Right lobe of liver (tissue), 6 donors: ENCODE results near the gene NMRK2. TPM values are rescaled to one million over a fixed set of nuclear protein-coding genes. Genes with fewer than 3 reads are reported as not detected.

ENCODE experiments used
- ATAC-seq, 4 donors: fragments of 200-7000 bp; cut with Tn5 transposase; one replicate each; pipeline ENCODE4 v1.9.1; 2020; ENCODE audit warnings: mild to moderate bottlenecking in 4 of 4, moderate library complexity in 4 of 4
- DNase-seq, 3 donors: peaks; one replicate each; pipeline ENCODE4 v3.0.0-alpha.2; 2020
- H3K27ac ChIP-seq, 3 donors: fragments of 200-600 bp; one replicate each; pipeline ENCODE4 v1.8.0; 2022
- H3K27me3 ChIP-seq, 2 donors: fragments of 200-600 bp; one replicate each; pipeline ENCODE4 v1.8.0; 2022
- H3K36me3 ChIP-seq, 4 donors: fragments of 200-600 bp; sonication (generic) in 1 of 4; one replicate each; pipeline versions ENCODE4 v1.5.1 to v1.8.0; 2017 to 2022; ENCODE audit warnings: control low read depth in 1 of 4
- H3K4me1 ChIP-seq, 4 donors: fragments of 200-600 bp; sonication (generic) in 1 of 4; one replicate each; pipeline versions ENCODE4 v1.5.1 to v1.8.0; 2017 to 2022; ENCODE audit warnings: control low read depth in 1 of 4
- H3K4me3 ChIP-seq, 3 donors: fragments of 200-600 bp; one replicate each; pipeline ENCODE4 v1.8.0; 2022
- H3K9me3 ChIP-seq, 4 donors: fragments of 200-600 bp; sonication (generic) in 1 of 4; one replicate each; pipeline versions ENCODE4 v1.5.1 to v1.8.0; 2017 to 2022; ENCODE audit warnings: control low read depth in 1 of 4
- POLR2A ChIP-seq: fragments of 450-650 bp; IDR thresholded peaks from one replicate; pipeline ENCODE4 v1.6.1; 2017; ENCODE audit warnings: antibody characterized with exemption, mild to moderate bottlenecking
- WGBS: methylation state at CpG from one replicate; pipeline ENCODE4 v1.1.6; 2018; ENCODE audit warnings: low coverage, low lambda C conversion rate; ENCODE audit not compliant: insufficient coverage; ENCODE audit errors: missing lambda C conversion rate; 5-methylcytosine and 5-hydroxymethylcytosine counted together
- intact Hi-C, 2 donors: fragments of 100-400 bp; cut with DNase I; formaldehyde crosslinking; loops; one replicate each; pipeline versions ENCODE4 v1.11.2 to v1.14.1; 2022
- total RNA-seq, 6 experiments: library from RNA; depleted of rRNA in 2 of 6; stranded (reverse); fragments of >200 nt in 2 of 6; fragmentation: NEBNext Ultra II Directional in 3 of 6; extraction: Animal tissue kit (Norgen Biotek cat#: 25700) in 3 of 6; gene quantifications; one replicate each; pipeline versions ENCODE4 v1.1.0 to v1.2.4, GENCODE V29; 2016 to 2023
- TF ChIP-seq, protein P1 (sequence below), 4 donors: fragments of 200-600 bp in 3 of 4; fragments of 450-650 bp in 1 of 4; IDR thresholded peaks; one replicate each; pipeline versions ENCODE4 v1.5.1 to v1.8.0; 2016 to 2022; ENCODE audit warnings: antibody characterized with exemption in 4 of 4, mild to moderate bottlenecking in 2 of 4
- donor health status: DM: no; HTN: yes; CAD: no.
- donor health status: DM: no; HTN: no; CAD: no.
- donor health status: DM: no; HTN: no; CAD: no.
- donor health status: DM: no; HTN: yes; CAD: no.
- donor health status: DM: no; HTN: yes; CAD: no.

NMRK2 gene
- total RNA-seq, 6 experiments from 2014 or later = 0.17 TPM; not detected in 5

DNA sequence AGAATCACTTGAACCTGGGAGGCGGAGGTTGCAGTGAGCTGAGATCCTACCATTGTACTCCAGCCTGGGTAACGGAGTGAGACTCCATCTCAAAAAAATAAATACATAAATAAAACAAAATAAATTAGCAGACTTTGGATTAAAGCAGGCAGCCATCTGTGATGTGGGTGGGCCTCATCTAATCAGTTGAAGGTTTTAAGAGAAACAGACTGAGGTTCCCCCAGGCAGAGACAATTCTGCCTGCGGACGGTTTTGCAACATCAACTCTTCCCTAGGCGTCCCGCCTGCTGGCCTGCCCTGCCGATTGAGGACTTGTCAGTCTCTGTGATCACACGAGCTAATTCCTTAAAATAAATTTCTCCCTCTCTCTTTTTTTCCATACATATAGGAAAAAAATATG lies 28.6 kb upstream of the NMRK2 start:
- no peak for ATAC-seq
- no peaks in the 10 kb centered on the region for H3K9me3 ChIP-seq
- no peak overlapping the region for H3K4me3 ChIP-seq
- no peaks in the 10 kb centered on the region for H3K4me1 ChIP-seq
- no peak for DNase-seq
- no peaks in the 10 kb centered on the region for H3K27me3 ChIP-seq
- no peak for TF ChIP-seq POLR2A
- TF ChIP-seq, protein P1, sequence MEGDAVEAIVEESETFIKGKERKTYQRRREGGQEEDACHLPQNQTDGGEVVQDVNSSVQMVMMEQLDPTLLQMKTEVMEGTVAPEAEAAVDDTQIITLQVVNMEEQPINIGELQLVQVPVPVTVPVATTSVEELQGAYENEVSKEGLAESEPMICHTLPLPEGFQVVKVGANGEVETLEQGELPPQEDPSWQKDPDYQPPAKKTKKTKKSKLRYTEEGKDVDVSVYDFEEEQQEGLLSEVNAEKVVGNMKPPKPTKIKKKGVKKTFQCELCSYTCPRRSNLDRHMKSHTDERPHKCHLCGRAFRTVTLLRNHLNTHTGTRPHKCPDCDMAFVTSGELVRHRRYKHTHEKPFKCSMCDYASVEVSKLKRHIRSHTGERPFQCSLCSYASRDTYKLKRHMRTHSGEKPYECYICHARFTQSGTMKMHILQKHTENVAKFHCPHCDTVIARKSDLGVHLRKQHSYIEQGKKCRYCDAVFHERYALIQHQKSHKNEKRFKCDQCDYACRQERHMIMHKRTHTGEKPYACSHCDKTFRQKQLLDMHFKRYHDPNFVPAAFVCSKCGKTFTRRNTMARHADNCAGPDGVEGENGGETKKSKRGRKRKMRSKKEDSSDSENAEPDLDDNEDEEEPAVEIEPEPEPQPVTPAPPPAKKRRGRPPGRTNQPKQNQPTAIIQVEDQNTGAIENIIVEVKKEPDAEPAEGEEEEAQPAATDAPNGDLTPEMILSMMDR (IDR thresholded peaks at IDR 0.05) = no peak
- WGBS = 75% methylated on average over 8 of the region's 8 CpGs
- intact Hi-C loops = no loop called here
- H3K36me3 ChIP-seq = no peaks in the 10 kb centered on the region
- H3K27ac ChIP-seq = no peak overlapping the region

DNA sequence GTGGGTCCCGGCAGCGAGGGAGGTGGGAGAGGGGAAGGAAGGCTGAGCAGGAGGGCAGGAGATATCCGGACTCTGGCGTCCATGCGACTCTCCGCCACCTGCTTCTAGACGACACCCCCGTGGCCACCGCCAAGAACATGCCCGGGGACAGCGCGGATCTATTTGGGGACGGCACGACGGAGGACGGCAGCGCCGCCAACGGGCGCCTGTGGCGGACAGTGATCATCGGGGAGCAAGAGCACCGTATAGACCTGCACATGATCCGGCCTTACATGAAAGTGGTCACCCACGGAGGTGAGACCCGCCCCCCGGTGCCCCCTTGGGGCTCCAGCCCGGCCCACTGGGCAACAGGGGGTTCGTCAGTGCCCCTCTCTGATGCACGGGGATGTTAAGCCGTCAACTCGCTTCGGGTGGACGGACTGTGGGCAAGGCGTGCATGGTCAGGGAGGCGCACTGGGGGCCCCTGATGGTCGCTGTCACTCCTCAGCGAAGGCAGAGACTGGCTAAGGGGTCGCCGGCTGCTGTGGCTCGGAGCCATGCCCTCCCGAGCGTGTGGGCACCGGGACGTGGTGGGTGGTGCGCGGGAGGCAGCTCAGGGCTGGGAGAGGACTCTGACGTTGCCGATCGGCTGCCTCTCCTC lies 25.1 kb upstream of the NMRK2 start:
- Histone ChIP-seq H3K4me3 (no peak overlapping the region), H3K4me1 (no peaks in the 10 kb centered on the region), H3K36me3 (no peaks in the 10 kb centered on the region), H3K9me3 (no peaks in the 10 kb centered on the region), H3K27me3 (no peaks in the 10 kb centered on the region), H3K27ac (no peak overlapping the region)
- TF ChIP-seq, protein P1 (IDR thresholded peaks at IDR 0.05) = no peak
- TF ChIP-seq POLR2A = no peak
- no peak for DNase-seq
- WGBS = 60% methylated on average over 2 of the region's 50 CpGs
- peak in 1 of 4 donors; percentile 10 for ATAC-seq
- intact Hi-C loops = no loop called here

DNA sequence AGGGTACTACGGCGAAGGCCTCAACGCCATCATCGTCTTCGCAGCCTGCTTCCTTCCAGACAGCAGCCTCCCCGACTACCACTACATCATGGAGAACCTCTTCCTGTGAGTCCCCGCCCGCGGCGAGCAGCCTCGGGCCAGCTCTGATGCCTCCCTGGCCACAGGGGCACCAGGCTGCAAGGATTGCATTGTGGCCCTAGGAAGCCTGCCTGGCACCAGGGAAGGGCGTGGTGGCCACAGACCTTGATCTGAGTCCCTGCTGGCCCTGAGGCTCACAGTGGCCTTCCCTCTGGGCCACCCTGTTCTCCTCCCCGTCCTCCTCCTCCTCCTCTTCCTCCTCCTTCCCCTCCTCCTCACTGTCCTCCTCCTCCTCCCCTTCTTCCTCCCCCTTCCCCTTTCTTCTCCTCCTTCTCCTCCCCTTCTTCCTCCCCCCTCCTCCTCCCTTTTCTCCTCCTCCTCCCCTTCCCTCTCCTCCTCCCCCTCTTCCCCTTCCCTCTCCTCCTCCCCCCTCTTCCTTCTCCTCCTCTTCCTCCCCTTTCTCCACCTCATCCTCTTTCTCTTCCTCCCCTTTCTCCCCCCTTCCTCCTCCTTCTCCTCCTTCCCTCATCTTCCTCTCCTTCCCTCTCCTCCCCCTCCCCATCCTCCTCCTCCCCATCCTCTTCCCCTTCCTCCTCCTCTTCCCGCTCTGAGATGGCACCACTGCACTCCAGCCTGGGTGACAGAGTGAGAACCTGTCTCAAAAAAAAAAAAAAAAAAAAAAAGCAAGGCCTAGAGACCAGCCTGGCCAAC lies 24.4 kb upstream of the NMRK2 start:
- Histone ChIP-seq H3K36me3 (no peaks in the 10 kb centered on the region), H3K27ac (no peak overlapping the region), H3K9me3 (no peaks in the 10 kb centered on the region), H3K4me3 (no peak overlapping the region), H3K27me3 (no peaks in the 10 kb centered on the region), H3K4me1 (no peaks in the 10 kb centered on the region)
- DNase-seq (no peak), ATAC-seq (peak in 1 of 4 donors; percentile 36)
- TF ChIP-seq POLR2A = no peak
- TF ChIP-seq, protein P1 (IDR thresholded peaks at IDR 0.05) = no peak
- WGBS = 19% methylated on average over 2 of the region's 14 CpGs
- intact Hi-C loops = no loop called here

DNA sequence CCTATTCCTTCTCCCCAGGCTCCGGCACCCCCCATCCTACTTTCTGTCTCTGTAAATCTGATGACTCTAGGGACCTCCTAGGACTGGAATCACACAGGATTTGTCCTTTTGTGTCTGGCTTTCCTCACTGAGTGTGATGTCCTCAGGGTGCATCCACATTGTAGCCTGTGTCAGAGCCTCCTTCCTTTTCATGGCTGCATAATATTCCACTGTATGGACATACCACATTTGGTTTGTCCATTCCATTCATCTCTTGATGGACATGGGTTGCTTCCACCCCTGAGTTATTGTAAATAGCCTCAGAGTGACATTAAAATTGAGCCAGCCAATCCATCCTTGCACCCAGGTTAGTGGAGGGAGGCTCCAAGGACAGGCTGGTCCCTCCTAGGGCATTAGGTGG lies 22.8 kb upstream of the NMRK2 start:
- no peak overlapping the region for H3K27ac ChIP-seq
- no peaks in the 10 kb centered on the region for H3K36me3 ChIP-seq
- no peak for ATAC-seq
- no peak for DNase-seq
- TF ChIP-seq POLR2A = no peak
- TF ChIP-seq, protein P1 (IDR thresholded peaks at IDR 0.05) = no peak
- intact Hi-C loops = no loop called here
- no peaks in the 10 kb centered on the region for H3K27me3 ChIP-seq
- no peaks in the 10 kb centered on the region for H3K9me3 ChIP-seq
- H3K4me1 ChIP-seq = no peaks in the 10 kb centered on the region
- 100% methylated on average over 1 of the region's 1 CpG for WGBS
- H3K4me3 ChIP-seq = no peak overlapping the region
